GM10266 (cell line): ENCODE data around the gene KATNIP.

Experiments
- DNase-seq: peaks from one replicate; pipeline ENCODE4 v3.0.0; 2012; ENCODE audit errors: extremely low spot score
- TF ChIP-seq, protein P1 (sequence below): IDR thresholded peaks from 2 replicates; pipeline ENCODE4 v1.5.1; 2012; ENCODE audit warnings: mild to moderate bottlenecking, low read depth; ENCODE audit not compliant: control insufficient read depth, insufficient read depth; ENCODE audit errors: missing control alignments

Gene KATNIP

DNA sequence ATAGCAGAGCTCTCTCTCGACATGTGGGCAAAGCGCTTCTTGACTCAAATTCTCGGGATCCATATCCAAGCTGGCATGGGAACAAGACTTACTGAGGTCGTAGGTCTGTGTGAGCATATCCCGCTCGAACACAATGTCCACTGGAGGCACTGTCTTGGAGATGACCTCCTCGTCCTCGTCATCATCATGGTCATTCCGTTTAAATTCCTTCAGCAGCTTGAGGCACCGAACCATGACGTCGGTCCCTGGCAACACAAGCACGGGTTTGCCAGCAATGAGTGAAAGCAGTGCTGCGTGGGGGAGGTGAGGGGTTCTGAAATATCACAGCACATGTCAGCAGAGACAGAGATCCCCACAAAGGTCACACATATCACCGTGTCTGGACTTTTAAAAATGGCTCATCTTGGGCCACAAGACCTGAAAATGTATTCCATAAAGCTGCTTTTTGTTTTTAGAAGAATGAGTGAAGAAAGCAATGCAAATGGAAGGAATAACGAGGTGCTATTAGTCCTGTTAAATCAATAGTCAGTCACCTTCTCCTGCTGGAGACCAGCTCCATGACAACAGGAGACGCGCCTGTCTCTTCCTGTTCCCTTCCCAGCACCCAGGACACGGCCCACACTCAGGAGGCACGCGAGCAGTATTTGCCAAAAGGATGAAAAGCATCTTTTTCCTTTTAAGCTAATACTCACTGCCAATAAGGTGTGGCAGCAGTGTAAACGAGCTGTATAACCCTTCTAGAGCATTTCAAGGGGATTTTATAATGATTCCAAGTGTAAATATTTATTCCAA lies 38.1 kb upstream of the KATNIP start:
- TF ChIP-seq, protein P1, sequence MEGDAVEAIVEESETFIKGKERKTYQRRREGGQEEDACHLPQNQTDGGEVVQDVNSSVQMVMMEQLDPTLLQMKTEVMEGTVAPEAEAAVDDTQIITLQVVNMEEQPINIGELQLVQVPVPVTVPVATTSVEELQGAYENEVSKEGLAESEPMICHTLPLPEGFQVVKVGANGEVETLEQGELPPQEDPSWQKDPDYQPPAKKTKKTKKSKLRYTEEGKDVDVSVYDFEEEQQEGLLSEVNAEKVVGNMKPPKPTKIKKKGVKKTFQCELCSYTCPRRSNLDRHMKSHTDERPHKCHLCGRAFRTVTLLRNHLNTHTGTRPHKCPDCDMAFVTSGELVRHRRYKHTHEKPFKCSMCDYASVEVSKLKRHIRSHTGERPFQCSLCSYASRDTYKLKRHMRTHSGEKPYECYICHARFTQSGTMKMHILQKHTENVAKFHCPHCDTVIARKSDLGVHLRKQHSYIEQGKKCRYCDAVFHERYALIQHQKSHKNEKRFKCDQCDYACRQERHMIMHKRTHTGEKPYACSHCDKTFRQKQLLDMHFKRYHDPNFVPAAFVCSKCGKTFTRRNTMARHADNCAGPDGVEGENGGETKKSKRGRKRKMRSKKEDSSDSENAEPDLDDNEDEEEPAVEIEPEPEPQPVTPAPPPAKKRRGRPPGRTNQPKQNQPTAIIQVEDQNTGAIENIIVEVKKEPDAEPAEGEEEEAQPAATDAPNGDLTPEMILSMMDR = no peak
- DNase-seq = no peak

DNA sequence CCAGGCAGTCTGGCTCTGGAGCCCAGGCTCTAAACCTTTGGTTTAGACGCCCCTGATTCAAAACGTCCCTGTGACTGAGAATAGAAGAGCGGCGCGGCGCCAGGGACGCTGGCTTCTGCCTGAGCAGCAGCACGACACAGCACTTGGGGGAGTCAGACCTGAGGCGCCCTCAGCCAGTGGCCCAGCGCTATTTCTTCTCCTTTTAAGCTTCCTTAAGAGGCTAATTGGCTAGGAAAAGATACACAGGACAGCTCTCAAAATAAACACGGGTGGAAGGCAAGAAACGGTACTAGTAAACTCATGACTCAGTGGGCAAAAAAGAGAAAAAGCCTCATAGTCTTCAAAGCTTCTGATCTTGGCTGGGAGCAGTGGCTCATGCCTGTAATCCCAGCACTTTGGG lies 35.1 kb upstream of the KATNIP start:
- DNase-seq = no peak

DNA sequence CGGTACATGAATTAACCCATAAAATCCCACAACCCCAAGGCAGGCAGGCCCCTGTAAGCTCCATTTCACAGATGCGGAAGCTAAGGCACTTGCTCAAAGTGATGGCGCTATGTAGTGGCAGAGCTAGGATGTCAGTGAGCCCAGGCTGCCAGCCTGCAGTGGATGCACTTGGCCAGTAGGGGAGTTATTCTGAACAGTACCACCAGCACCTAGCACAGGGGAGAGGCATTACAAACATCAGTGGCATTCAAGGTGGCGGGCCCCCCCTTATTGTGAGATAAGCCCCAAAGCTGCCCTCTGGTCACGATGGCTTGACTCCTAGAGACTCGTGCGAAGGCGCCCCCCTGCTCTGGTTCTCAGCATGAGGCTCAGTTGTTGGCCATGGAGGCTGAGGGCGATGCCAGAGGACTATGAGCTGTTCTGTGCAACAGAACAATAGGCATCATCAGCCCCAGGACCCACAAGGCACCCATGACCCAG lies 34.0 kb upstream of the KATNIP start:
- TF ChIP-seq, protein P1 = peak; percentile 55
- peak; percentile 37 for DNase-seq

More for the DNA sequence above, 35.1 kb upstream of the KATNIP start:
- TF ChIP-seq, protein P1 = no peak

DNA sequence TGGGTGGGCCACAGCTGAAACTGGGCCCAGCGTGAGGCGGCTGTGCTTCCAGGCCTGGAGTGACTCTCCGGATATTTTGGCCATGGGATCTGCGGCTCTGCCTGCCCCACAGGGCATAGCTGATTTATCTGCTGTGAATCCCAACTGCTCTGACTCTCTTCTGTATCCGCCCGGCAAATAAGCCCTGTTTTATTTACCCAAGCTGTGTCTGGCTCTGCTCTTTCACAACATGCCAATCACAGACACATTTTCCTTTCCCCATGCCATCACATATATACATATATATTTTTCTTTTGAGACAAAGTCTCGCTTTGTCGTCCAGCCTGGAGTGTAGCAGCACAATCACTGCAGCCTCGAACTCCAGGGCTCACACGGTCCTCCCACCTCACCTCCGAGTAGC lies 33.6 kb upstream of the KATNIP start:
- no peak for DNase-seq
- TF ChIP-seq, protein P1 = no peak

DNA sequence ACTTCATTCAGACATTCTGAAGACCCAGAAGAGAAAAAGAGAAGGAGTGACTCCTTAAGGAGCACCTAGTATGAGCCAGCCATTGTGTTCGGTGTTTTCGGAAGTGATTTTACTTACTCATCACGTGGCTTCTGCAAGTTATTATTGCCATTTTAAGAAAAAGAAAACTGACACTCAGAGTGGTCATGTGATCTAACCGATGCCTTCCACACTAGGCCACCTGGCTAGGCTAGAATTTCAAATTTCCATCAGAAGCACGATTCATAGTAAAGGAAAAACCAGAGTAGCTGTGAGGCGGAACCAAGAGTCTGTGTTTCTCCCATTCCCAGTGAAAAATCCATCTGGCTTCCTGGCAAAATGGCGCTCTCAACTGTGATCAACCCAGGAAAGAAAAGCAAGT lies 32.3 kb upstream of the KATNIP start:
- no peak for DNase-seq
- TF ChIP-seq, protein P1 = no peak

DNA sequence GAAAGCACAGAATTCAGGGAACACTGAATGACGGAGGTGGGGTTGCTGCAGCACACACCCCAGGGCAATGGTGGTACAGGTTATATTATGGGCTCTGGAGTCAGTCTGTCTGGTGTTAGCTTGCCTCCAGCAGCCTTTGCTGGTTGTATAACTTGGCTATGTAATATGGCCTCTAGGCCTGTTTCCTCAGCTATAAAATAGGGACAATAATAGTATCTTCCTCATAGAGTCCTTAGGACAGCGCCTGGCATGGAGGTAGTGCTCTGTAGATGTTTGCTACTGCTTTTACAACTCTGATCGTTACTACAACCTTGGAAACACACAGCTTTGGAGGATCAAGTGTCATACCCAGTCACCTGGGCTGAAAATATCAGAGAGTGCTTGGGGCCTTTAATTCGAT lies 31.7 kb upstream of the KATNIP start:
- no peak for DNase-seq
- TF ChIP-seq, protein P1 = no peak

DNA sequence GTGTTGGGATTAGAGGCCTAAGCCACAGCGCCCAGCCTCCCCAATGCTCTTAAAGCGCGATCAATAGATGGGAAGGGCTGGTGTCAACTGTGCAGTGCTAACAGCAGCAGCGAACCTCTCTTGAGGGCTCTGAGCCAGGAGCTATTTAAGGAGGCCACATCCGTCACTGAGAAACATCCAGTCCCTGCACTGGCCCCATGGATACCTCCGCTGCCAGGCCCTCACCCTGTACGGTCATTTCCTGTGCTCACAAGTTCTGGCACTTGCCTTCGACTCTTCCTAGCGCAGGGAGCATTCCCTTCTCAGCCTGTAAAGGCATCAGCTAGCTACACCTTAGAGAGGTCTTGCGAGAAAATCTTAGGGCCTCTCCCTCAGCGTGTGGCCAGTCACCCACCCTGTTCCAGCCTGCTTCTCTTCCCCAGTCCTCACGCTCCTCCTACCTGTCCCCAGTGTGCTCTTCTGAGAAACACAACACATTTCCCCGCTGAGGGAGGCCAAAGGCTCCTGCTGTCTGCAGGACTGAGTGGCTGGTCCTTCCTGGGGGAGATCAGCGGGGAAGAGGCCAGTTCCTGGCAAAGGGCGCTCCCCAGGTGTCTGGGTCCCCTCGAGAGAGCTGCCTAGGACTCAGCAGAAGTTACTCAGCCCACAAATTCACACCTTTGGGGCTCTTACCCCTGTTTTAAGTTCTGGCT lies 28.8 kb upstream of the KATNIP start:
- DNase-seq = no peak
- TF ChIP-seq, protein P1 = no peak
